CD14-positive monocyte (primary cell): ENCODE data around the gene GDI2. TPM values are rescaled to one million over a fixed set of nuclear protein-coding genes. Genes with fewer than 3 reads are reported as not detected.
A peak's percentile ranks its signal among the peaks of the same experiment; 100 is the strongest.

ENCODE experiments used
- DNase-seq, 3 donors: peaks; one replicate each; pipeline ENCODE4 v3.0.0-alpha.2; 2011 to 2022
- H2AFZ ChIP-seq: 2 replicates; pipeline ENCODE4 v1.6.0; 2012; ENCODE audit warnings: mild to moderate bottlenecking, low read depth, low read length, inconsistent platforms; ENCODE audit not compliant: insufficient read depth, poor library complexity, severe bottlenecking
- H3K27ac ChIP-seq, 2 donors: 1 replicate in 1 of 2; 2 replicates in 1 of 2; pipeline ENCODE4 v1.5.1; 2012 to 2013; ENCODE audit warnings: low read length in 2 of 2, control low read depth in 1 of 2, inconsistent platforms in 1 of 2, low read depth in 1 of 2, mild to moderate bottlenecking in 1 of 2
- H3K27me3 ChIP-seq, 2 donors: one replicate each; pipeline versions ENCODE4 v1.6.0 to v1.6.1; 2011 to 2013; ENCODE audit warnings: low read length in 2 of 2; ENCODE audit not compliant: control insufficient read depth in 2 of 2, insufficient read depth in 2 of 2
- H3K36me3 ChIP-seq, 2 donors: replicated peaks in 1 of 2; 1 replicate in 1 of 2; 2 replicates in 1 of 2; pipeline versions ENCODE4 v1.5.1 to v1.6.1; 2012 to 2013; ENCODE audit warnings: low read length in 2 of 2, control low read depth in 1 of 2, inconsistent platforms in 1 of 2, mild to moderate bottlenecking in 1 of 2; ENCODE audit not compliant: insufficient read depth in 2 of 2, control insufficient read depth in 1 of 2
- H3K4me1 ChIP-seq, 2 donors: 1 replicate in 1 of 2; 2 replicates in 1 of 2; pipeline versions ENCODE4 v1.5.1 to v1.6.1; 2012 to 2013; ENCODE audit warnings: low read length in 2 of 2, control low read depth in 1 of 2, inconsistent platforms in 1 of 2, mild to moderate bottlenecking in 1 of 2, moderate library complexity in 1 of 2; ENCODE audit not compliant: insufficient read depth in 2 of 2, control insufficient read depth in 1 of 2
- H3K4me2 ChIP-seq: replicated peaks from 2 replicates; pipeline ENCODE3; 2012; ENCODE audit warnings: low read length, moderate library complexity, mild to moderate bottlenecking; ENCODE audit not compliant: poor library complexity, severe bottlenecking; ENCODE audit errors: extremely low read depth
- H3K4me3 ChIP-seq, 3 experiments: fragments of 200-600 bp in 1 of 3; sonication (generic) in 1 of 3; replicated peaks in 1 of 3; 1 replicate in 2 of 3; 2 replicates in 1 of 3; pipeline ENCODE4 v1.5.1; 2011 to 2013; ENCODE audit warnings: low read length in 3 of 3, mild to moderate bottlenecking in 3 of 3, control low read depth in 2 of 3, low read depth in 2 of 3, inconsistent platforms in 1 of 3, moderate library complexity in 1 of 3
- H3K79me2 ChIP-seq: 2 replicates; pipeline ENCODE4 v1.6.0; 2012; ENCODE audit warnings: mild to moderate bottlenecking, control low read depth, inconsistent platforms, low read length, moderate library complexity; ENCODE audit not compliant: insufficient read depth
- H3K9ac ChIP-seq: 2 replicates; pipeline ENCODE4 v1.6.0; 2017; ENCODE audit warnings: low read length, mild to moderate bottlenecking; ENCODE audit not compliant: insufficient read depth, poor library complexity, severe bottlenecking
- H3K9me3 ChIP-seq, 2 donors: replicated peaks in 1 of 2; 1 replicate in 1 of 2; 2 replicates in 1 of 2; pipeline versions ENCODE4 v1.5.1 to v1.6.1; 2012 to 2013; ENCODE audit warnings: low read length in 2 of 2, control low read depth in 1 of 2; ENCODE audit not compliant: control insufficient read depth in 1 of 2, insufficient read depth in 1 of 2
- H4K20me1 ChIP-seq: 2 replicates; pipeline ENCODE4 v1.6.0; 2012; ENCODE audit warnings: mild to moderate bottlenecking, low read length, control low read depth, moderate library complexity; ENCODE audit not compliant: insufficient read depth
- H3K27ac Mint-ChIP-seq, 7 donors: one replicate each; pipeline ENCODE4 v1.8.0; 2020; ENCODE audit warnings: mild to moderate bottlenecking in 7 of 7, mixed read lengths in 7 of 7, moderate library complexity in 6 of 7, inconsistent platforms in 2 of 7
- H3K27me3 Mint-ChIP-seq, 3 donors: one replicate each; pipeline ENCODE4 v1.8.0; 2021 to 2022; ENCODE audit warnings: low read depth in 3 of 3, mild to moderate bottlenecking in 3 of 3, mixed read lengths in 3 of 3, moderate library complexity in 3 of 3, inconsistent platforms in 1 of 3
- H3K36me3 Mint-ChIP-seq, 2 donors: one replicate each; pipeline ENCODE4 v1.8.0; 2020; ENCODE audit warnings: mixed read lengths in 2 of 2, inconsistent platforms in 1 of 2, mild to moderate bottlenecking in 1 of 2
- H3K4me1 Mint-ChIP-seq: one replicate; pipeline ENCODE4 v1.8.0; 2020; ENCODE audit warnings: mild to moderate bottlenecking, mixed read lengths
- H3K4me3 Mint-ChIP-seq, 2 donors: one replicate each; pipeline ENCODE4 v1.8.0; 2020; ENCODE audit warnings: mild to moderate bottlenecking in 2 of 2, mixed read lengths in 2 of 2, moderate library complexity in 1 of 2
- H3K9me3 Mint-ChIP-seq, 7 donors: one replicate each; pipeline ENCODE4 v1.8.0; 2020 to 2022; ENCODE audit warnings: mixed read lengths in 7 of 7, mild to moderate bottlenecking in 6 of 7, moderate library complexity in 6 of 7, inconsistent platforms in 2 of 7
- WGBS: methylation state at CpG from one replicate; pipeline ENCODE4 v1.1.5; 2013; ENCODE audit warnings: missing lambda C conversion rate; ENCODE audit not compliant: insufficient coverage; 5-methylcytosine and 5-hydroxymethylcytosine counted together
- intact Hi-C, 2 donors: fragments of 100-400 bp; cut with micrococcal nuclease; formaldehyde crosslinking; loops; one replicate each; pipeline versions ENCODE4 v1.15.0 to v1.15.1; 2023
- polyA plus RNA-seq, 3 donors: library from polyadenylated mRNA; depleted of rRNA in 1 of 3; unstranded in 2 of 3; stranded (reverse) in 1 of 3; fragments of 300-500 nt in 2 of 3; fragments of >200 nt in 1 of 3; fragmentation: Illumina TruSeq in 2 of 3; gene quantifications; 1 replicate in 2 of 3; 2 replicates in 1 of 3; pipeline ENCODE4 v1.2.3, GENCODE V29; 2012 to 2021
- TF ChIP-seq, protein P1 (sequence below): fragments of 200-600 bp; IDR thresholded peaks from one replicate; pipeline ENCODE4 v1.8.0; 2022; ENCODE audit warnings: antibody characterized with exemption, mild to moderate bottlenecking

GDI2 gene
- polyA plus RNA-seq, 3 donors = 100 to 320 (median 316) TPM

DNA sequence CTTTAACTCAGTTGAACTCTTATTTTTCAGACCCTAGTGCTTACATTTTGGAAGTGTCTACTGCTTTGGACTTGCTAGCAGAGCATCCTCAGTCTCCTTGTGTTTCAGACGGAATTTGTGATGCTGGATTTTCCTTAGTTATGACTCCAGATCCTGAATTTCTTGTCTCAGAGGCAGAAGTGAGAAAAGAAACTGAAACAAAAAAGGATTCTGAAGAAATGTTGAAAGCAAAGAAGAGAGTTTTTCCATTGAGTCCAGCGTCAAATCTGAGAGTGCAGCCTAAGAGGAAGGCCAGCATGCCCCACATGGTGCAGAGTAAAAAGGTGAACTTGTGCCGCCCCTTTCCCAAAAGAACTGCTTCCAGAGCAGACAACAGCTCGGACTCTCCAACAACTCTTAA, 82.5 kb downstream of the GDI2 start:
- no peak overlapping the region for H3K9ac ChIP-seq
- peaks cover 3% of the 10 kb centered on the region for H3K4me1 Mint-ChIP-seq
- H3K27me3 Mint-ChIP-seq = no peaks in the 10 kb centered on the region
- no peaks in the 10 kb centered on the region for H3K79me2 ChIP-seq
- H2AFZ ChIP-seq = no peak overlapping the region
- H4K20me1 ChIP-seq = peaks cover 4% of the 10 kb centered on the region
- peaks cover 73 to 77% of the 10 kb centered on the region in 2 donors for H3K36me3 ChIP-seq
- peak overlapping the region in 4 of 7 donors; percentile 30 to 59 (median 46) for H3K27ac Mint-ChIP-seq
- H3K9me3 Mint-ChIP-seq = no peaks in the 10 kb centered on the region
- intact Hi-C loops = no loop called here
- WGBS = 55% methylated on average over 2 of the region's 4 CpGs
- H3K27me3 ChIP-seq = no peaks in the 10 kb centered on the region
- no peak overlapping the region for H3K4me3 Mint-ChIP-seq
- DNase-seq = no peak
- H3K9me3 ChIP-seq = no peaks in the 10 kb centered on the region
- H3K4me2 ChIP-seq = no peak overlapping the region
- H3K27ac ChIP-seq = peak overlapping the region in 1 of 2 donors; percentile 59
- H3K36me3 Mint-ChIP-seq = peaks cover 71 to 83% of the 10 kb centered on the region in 2 donors
- no peak overlapping the region for H3K4me3 ChIP-seq
- H3K4me1 ChIP-seq = no peaks in the 10 kb centered on the region
- TF ChIP-seq, protein P1, sequence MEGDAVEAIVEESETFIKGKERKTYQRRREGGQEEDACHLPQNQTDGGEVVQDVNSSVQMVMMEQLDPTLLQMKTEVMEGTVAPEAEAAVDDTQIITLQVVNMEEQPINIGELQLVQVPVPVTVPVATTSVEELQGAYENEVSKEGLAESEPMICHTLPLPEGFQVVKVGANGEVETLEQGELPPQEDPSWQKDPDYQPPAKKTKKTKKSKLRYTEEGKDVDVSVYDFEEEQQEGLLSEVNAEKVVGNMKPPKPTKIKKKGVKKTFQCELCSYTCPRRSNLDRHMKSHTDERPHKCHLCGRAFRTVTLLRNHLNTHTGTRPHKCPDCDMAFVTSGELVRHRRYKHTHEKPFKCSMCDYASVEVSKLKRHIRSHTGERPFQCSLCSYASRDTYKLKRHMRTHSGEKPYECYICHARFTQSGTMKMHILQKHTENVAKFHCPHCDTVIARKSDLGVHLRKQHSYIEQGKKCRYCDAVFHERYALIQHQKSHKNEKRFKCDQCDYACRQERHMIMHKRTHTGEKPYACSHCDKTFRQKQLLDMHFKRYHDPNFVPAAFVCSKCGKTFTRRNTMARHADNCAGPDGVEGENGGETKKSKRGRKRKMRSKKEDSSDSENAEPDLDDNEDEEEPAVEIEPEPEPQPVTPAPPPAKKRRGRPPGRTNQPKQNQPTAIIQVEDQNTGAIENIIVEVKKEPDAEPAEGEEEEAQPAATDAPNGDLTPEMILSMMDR = no peak

DNA sequence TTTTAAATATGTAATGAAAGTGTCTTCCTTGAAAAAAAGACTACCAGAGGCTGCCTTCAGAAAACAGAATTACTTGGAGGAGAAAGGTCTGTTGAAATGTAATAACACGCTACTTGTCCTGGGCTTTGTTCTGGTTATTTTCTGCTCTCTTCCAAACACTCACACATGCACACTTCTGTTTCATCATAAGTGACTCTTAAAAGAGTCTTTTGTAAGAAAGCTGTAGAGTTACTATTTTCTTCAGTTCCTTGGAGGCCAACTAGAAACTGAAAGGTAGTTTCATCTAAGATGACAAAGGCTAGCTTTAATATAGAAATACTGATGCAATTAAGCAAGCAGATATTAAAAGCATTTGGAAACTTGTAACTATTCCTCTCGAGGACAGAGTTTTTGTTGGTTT, 89.5 kb downstream of the GDI2 start:
- intact Hi-C loops = no loop called here
- no CpG with 5 or more reads among the region's 2 CpGs for WGBS
- Mint-ChIP-seq H3K9me3 (no peaks in the 10 kb centered on the region), H3K4me3 (no peak overlapping the region), H3K4me1 (peaks cover 3% of the 10 kb centered on the region), H3K27ac (peak overlapping the region in 3 of 7 donors; percentile 1 to 71 (median 13)), H3K27me3 (no peaks in the 10 kb centered on the region), H3K36me3 (peaks cover 54 to 59% of the 10 kb centered on the region in 2 donors)
- H3K4me2 ChIP-seq = no peak overlapping the region
- TF ChIP-seq, protein P1 = no peak
- no peaks in the 10 kb centered on the region for H3K4me1 ChIP-seq
- H3K27ac ChIP-seq = peak overlapping the region in 1 of 2 donors; percentile 18
- no peak overlapping the region for H2AFZ ChIP-seq
- H3K9ac ChIP-seq = no peak overlapping the region
- no peaks in the 10 kb centered on the region for H3K27me3 ChIP-seq
- peaks cover 4% of the 10 kb centered on the region for H3K79me2 ChIP-seq
- no peak for DNase-seq
- no peaks in the 10 kb centered on the region for H3K9me3 ChIP-seq
- H4K20me1 ChIP-seq = no peaks in the 10 kb centered on the region
- H3K36me3 ChIP-seq = peaks cover 57 to 60% of the 10 kb centered on the region in 2 donors
- no peak overlapping the region for H3K4me3 ChIP-seq
